Stimulated activated CD8-positive, alpha-beta memory T cell treated with anti-CD3 and anti-CD28 coated beads, Interleukin-15, amount 100 ng/mL, for 4 hours (primary cell): Measurements from ENCODE around the gene CATSPER2.
"Not testable (repeated sequence)": the region's sequence is repeated elsewhere in the genome, so short reads cannot be mapped to it uniquely, and the experiment has no call there.

Experiments
- DNase-seq, 2 donors: peaks; one replicate each; pipeline ENCODE4 v3.0.0-alpha.2; 2020; ENCODE audit warnings: low read depth in 2 of 2

CATSPER2 gene

GRCh38 chr15:43648649-43649429 lies at the start of gene CATSPER2:
Gene CATSPER2 (minus strand): TSS chr15:43648844. CDS start chr15:43648061, 783 bp downstream.
- DNase-seq: no peak

DNA sequence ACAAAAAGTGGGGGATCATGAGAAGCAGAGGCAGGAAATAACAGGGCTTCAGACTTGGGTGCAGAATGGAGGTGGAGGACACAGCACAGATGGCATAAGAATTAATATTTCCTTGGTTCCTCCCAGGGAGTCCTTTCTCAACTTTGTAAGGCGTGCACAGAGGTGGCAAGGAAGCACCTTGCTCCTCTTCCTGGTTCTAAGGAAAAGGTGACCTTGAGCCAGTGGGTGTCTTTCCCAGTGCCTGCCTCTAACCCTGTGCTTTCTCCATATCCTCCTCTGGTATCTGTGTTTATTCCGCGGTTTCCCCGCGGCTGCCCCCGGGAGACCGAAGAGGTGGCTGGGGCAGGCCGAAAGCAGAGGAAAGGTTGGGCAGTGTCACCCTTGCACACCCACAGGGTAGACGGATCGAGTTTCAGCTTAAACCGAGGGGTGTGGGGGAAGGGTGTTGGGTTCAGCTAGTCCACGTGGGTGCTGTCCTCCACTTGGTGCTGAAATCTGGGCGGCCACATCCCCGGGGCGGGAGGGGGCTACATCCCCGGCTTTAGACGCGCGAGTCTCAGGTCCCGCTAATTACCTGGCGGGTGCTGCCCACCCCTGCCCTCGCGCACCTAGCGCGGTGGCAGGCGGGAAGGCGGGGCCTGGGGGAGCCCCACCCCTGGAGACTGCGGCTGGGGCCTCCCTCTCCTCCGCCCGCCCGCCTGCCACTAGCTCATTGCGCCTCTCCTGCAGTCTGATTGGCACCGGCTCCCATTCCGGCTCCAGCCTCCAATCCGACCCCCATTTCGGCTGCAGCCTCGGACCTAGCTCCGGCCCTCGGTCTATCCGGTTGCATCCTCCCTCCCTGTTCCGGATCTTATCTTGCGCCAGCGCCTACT lies 44.7 kb upstream of the CATSPER2 start, which contains the start of gene CKMT1A:
TSS of gene CKMT1A (plus strand) at position 712 of the 875 bp plus-strand sequence. CDS start 192 bp downstream, outside the sequence.
- DNase-seq: not testable (repeated sequence)

DNA sequence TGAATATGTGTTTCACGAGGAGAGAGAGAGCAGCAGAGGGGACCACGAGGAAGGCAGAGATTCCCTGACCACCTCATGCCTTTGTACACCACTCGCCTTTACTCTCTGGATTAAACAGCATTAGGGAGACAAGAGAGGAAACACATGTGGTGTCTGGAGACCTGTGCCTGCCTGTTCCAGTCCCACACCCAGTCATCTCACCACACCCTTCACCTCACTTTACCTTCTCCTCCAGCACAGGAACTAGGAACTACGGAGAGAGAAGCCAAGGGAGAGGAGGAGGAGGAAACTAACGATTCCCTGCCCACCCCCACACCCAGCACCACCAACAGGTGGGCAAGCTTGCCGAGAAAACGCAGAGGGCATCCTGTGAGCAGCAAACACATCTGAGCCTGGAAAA lies 44.0 kb upstream of the CATSPER2 start:
- DNase-seq: not testable (repeated sequence)

GRCh38 chr15:43689604-43690301 lies 41.1 kb upstream of the CATSPER2 start:
- DNase-seq: not testable (repeated sequence)

DNA sequence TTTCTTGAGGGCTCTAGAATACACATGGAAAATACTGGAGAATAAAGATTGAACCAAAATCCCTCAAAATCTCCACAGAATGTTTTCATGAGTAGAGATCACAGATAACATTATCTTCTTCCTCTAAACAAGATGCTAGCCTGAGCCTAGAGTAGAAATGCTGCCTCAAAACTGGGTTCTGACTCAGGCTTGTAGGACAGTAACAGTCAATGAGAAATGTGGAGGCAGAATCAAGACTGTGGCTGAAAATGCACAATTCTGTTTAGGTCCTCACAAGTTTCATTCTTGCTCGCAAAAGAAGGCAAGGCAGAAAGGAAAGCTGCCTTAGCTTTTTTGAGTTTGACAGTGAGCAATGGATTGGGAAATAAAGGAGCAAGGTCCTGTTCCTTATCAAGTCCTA lies 25.5 kb upstream of the CATSPER2 start:
- DNase-seq: not testable (repeated sequence)

DNA sequence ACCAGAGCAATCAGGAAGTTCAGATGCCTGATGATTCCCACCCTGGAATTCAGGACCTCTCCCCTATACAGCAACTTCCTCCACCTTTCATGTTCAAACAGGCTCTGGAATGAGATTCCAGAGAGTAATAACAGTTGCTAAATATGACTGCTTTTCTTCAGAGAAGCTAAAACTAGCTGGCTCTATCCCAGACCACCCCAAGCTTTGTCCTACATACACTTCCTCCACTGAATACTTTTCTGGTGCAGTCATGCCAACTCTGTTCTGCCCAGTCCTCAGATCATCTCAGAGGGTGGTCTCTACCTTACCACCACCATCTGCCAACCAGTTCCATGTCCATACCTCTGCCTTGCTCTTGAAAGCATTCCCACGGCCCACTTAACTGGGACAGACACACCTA lies 17.5 kb upstream of the CATSPER2 start:
- not testable (repeated sequence) for DNase-seq

DNA sequence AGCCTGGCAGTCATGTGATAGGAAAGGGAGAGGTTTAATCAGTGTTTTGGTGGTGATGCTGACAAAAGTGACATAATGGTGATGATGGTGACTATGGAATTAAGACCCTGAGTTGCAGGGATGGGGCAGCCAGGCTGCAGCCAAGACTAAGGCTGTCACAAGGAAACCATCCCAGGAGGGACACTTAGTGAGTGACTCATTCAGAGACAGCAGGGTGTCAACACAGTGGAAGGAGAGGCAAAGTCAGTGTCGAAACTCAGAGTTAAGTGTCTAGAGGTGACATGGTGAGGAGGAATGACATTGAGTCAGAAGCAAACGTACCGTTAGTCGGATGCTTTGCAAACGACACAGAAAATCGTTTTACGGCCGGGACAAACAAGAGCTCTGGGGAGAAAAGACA lies 14.7 kb upstream of the CATSPER2 start:
- DNase-seq: not testable (repeated sequence)

GRCh38 chr15:43662293-43662692 lies 13.6 kb upstream of the CATSPER2 start:
- DNase-seq: not testable (repeated sequence)

GRCh38 chr15:43659727-43660126 lies 11.1 kb upstream of the CATSPER2 start:
- DNase-seq: not testable (repeated sequence)

DNA sequence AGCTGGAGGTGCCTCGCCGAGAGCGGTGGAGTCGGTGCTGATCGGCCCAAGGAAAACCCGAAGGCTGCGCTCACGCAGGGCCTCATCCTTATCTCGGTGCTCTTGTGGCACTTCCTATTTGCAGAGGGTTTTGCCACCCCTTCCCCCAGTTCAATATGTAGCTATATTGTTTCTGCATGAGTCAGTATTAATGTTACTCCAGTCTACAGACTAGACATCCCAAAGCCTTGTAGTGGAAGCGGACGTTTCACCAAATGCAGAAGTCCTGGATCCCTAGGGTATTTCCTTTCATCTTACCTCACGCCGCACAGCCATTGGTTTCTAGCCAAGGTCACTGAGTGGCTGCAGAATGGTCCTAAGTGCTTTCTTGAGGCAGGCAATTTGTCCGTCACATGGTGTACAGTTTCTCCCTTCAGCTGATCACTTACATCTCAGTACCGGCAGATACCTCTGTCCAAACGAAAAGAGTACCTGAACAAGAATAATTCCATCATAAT lies 834 bp upstream of the CATSPER2 start:
- DNase-seq: not testable (repeated sequence)

DNA sequence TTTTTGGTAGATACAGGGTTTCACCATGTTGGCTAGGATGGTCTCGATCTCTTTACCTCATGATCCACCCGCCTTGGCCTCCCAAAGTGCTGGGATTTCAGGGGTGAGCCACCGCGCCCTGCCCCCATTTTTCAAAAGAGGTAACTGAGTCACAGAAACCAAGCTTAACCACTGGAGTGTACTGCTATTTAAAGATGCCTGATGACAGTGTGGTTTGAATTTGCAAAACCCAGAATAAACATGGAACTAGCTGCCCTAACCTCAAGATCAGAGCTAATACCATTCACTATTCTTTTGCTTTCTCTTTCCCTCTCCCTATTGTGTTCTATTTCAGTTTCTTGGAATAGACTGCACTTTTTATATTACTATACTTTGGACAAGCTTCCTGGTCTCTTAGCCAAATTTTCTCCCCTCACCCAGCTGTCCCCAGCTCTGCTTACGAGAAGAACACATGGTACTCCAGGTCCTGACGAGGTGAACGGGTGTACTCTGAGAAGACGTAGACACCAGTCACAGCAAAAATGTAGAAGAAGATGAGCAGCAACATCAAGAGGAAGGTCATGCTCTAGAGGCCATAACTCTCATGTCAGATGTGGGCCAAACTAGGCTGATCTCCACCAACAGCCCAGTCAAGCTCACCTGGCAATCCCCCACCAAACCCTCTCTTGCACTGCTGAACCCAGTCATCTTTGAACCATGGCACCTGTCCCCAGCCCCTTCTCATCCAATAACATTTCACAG lies 10.0 kb downstream of the CATSPER2 start:
- not testable (repeated sequence) for DNase-seq

DNA sequence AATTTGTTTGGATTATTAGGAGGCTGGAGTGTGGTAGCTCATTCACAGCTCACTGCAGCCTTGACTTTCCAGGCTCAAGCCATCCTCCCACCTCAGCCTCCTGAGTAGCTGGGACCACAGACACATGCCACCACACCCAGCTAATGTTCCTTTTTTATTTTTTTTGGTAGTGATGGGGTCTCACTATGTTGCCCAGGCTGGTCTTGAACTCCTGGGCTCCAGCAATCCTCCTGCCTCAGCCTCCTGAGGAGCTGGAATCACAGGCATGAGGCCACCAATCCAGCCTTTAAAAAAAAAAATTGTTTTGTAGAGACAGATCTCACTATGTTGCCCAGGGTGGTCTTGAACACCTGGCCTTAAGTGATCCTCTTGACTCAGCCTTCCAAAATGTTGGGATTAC lies 21.7 kb downstream of the CATSPER2 start:
- not testable (repeated sequence) for DNase-seq

DNA sequence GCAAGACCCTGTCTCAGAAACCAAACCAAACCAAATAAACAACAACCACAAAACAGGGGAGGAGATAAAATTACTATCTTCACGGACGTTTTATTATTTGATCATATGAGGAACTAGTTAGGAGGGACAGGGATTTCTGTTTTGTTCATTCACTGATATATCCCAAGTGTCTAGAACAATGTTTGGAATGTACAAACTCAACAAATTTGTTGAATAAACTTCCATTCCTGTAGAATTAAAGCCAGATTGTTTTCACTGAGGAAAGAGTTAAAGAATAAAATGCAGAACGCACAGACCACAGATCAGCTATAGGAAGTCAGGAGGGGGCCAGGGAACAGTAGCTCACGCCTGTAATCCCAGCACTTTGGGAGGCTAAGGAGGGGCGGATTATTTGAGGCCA lies 23.5 kb downstream of the CATSPER2 start:
- DNase-seq: no peak

DNA sequence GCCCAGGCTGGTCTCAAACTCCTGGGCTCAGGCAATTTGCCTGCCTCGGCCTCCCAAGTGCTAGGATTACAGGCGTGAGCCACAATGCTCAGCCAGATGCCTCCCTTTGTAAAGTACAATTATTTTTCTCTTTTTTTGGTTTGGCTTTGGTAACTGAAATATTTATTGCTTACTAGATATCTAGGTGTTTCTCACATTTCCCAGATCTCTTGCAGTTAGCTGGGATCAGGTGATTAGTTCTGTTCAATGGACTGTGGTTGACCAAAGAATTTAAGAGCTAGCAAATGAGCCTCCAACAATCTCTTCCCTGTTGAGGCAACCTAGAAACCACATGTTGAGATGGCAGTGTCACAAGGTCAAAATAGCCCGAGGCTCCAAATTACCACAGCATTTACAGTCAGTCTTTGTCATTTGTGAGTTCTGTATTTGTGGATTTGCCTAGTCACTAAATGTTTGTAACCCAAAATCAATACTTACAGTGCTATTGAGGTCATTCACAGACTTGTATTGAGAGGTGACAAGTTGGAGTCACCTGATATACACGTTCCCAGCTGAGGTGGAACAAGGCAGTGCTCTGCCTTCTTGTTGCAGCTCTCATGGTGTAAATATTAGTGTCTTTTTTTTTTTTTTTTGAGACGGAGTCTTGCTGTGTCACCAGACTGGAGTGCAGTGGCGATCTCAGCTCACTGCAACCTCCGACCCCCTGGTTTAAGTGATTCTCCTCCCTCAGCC lies 26.4 kb downstream of the CATSPER2 start:
- DNase-seq: not testable (repeated sequence)

- DNase-seq: not testable (repeated sequence)
These were observed 29.9 kb downstream of the CATSPER2 start, which contains the start of gene STRC for GRCh38 chr15:43618700-43619099. Gene STRC (minus strand): TSS chr15:43618800. CDS start chr15:43618722, 78 bp downstream.

DNA sequence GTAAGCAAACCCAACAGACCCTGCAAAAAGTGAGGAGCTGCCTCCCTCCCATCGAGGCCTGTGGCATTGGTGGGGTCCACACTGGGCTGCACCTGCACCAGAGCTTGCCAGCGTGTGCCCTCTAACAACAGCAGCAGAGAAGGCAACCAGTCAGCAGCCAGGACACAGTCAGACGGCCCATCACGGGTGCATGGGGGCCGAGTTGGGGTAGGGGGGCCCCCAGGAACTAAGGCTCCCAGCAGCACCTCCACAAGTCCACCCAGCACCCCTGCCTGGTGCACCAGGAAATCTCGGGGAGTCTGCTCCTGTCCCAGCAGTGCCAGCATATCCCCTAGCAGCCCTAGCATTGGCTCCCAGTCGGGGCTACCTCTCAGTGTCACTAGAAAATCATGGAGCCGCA lies 30.9 kb downstream of the CATSPER2 start:
- DNase-seq: not testable (repeated sequence)

- not testable (repeated sequence) for DNase-seq
These were observed 46.4 kb downstream of the CATSPER2 start for GRCh38 chr15:43602233-43602632.

GRCh38 chr15:43600200-43600599 lies 48.4 kb downstream of the CATSPER2 start:
- DNase-seq: not testable (repeated sequence)

DNA sequence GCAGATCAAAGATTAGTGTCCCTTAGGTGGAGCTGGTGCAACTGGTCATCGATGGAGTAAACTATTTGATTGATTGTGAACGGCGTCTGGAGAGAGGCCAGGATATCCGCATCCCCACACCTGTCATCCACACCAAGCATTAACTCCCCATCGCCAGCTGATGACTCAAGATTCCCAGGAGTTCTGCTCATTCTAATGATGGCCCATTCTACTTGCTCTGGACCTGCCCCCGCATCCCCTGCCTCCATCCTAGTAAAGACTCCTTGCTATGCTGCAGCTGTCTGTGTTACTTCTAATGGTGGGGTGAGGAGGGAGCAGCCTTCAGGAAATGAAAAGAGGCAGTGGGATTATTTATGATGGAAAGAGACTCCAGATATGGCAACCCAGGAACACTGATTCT lies 49.5 kb downstream of the CATSPER2 start:
- not testable (repeated sequence) for DNase-seq
